Activated T-helper 1 cell treated with anti-CD3 and anti-CD28 coated beads, Interleukin-2, amount 50 U/mL, for 16 hours (primary cell): ENCODE results near the gene TXNDC5.

Source experiments
- DNase-seq, 2 donors: peaks; one replicate each; pipeline ENCODE4 v3.0.0-alpha.2; 2020; ENCODE audit warnings: low read depth in 1 of 2, low spot score in 1 of 2

TXNDC5 gene

GRCh38 chr6:7868926-7869325, 41.7 kb downstream of the TXNDC5 start:
- no peak for DNase-seq

GRCh38 chr6:7866526-7866925, 44.1 kb downstream of the TXNDC5 start:
- no peak for DNase-seq

- no peak for DNase-seq
Observed at GRCh38 chr6:7865781-7866180, 44.8 kb downstream of the TXNDC5 start.

- no peak for DNase-seq
Observed at GRCh38 chr6:7859591-7859990, 51.0 kb downstream of the TXNDC5 start.

- no peak for DNase-seq
Observed at GRCh38 chr6:7851780-7852179, 58.8 kb downstream of the TXNDC5 start.

GRCh38 chr6:7848229-7848628, 62.4 kb downstream of the TXNDC5 start:
- DNase-seq, result no peak

GRCh38 chr6:7846966-7847818, 63.4 kb downstream of the TXNDC5 start:
- DNase-seq, result no peak

GRCh38 chr6:7841781-7842468, 68.7 kb downstream of the TXNDC5 start:
- DNase-seq, result no peak

- DNase-seq, result no peak
Observed at GRCh38 chr6:7836371-7837026, 74.1 kb downstream of the TXNDC5 start.

- DNase-seq, result no peak
Observed at GRCh38 chr6:7833751-7834070, 76.9 kb downstream of the TXNDC5 start.

GRCh38 chr6:7832904-7833750, 77.5 kb downstream of the TXNDC5 start:
- DNase-seq, result no peak
